B cell (primary cell): ENCODE measurements around the gene VASH1. TPM values are rescaled to one million over a fixed set of nuclear protein-coding genes. Genes with fewer than 3 reads are reported as not detected.

Experiments used
- ATAC-seq: fragments of 200-7000 bp; cut with Tn5 transposase; one replicate; pipeline ENCODE4 v1.10.0; 2021; ENCODE audit warnings: low read depth, mild to moderate bottlenecking, moderate number of reproducible peaks, moderate library complexity
- CTCF ChIA-PET: fragments of 350-600 bp; sonication (Branson Sonifier 250); formaldehyde crosslinking; loops from one replicate; lab custom pipeline; 2021; ENCODE audit warnings: antibody characterized with exemption, inconsistent platforms; lab: Charles Lee
- POLR2A ChIA-PET: fragments of 350-600 bp; sonication (Branson Sonifier 250); formaldehyde crosslinking; loops from one replicate; lab custom pipeline; 2021; ENCODE audit warnings: antibody characterized with exemption; lab: Charles Lee
- DNase-seq: peaks from one replicate; pipeline ENCODE4 v3.0.0; 2013
- H2AFZ ChIP-seq: 2 replicates; pipeline ENCODE4 v1.6.1; 2012; ENCODE audit warnings: mild to moderate bottlenecking, low read depth, low read length; ENCODE audit not compliant: insufficient read depth, poor library complexity, severe bottlenecking
- H3K27ac ChIP-seq, 2 donors: 1 replicate in 1 of 2; 2 replicates in 1 of 2; pipeline ENCODE4 v1.5.1; 2012 to 2013; ENCODE audit warnings: low read length in 2 of 2, mild to moderate bottlenecking in 2 of 2, moderate library complexity in 1 of 2
- H3K27me3 ChIP-seq, 4 experiments: fragments of 200-600 bp in 1 of 4; sonication (generic) in 1 of 4; replicated peaks in 1 of 4; 1 replicate in 2 of 4; 2 replicates in 2 of 4; pipeline versions ENCODE4 v1.6.1 to v1.7.0; 2013 to 2016; ENCODE audit warnings: low read length in 3 of 4, mild to moderate bottlenecking in 2 of 4, mixed read lengths in 1 of 4, moderate library complexity in 1 of 4; ENCODE audit not compliant: insufficient read depth in 4 of 4, control insufficient read depth in 3 of 4; ENCODE audit errors: control extremely low read depth in 1 of 4
- H3K36me3 ChIP-seq, 2 experiments: replicated peaks in 1 of 2; 1 replicate in 1 of 2; 2 replicates in 1 of 2; pipeline versions ENCODE4 v1.6.1 to v1.7.1; 2013; ENCODE audit warnings: low read length in 1 of 2; ENCODE audit not compliant: insufficient read depth in 2 of 2, control insufficient read depth in 1 of 2; ENCODE audit errors: control extremely low read depth in 1 of 2, extremely low read depth in 1 of 2
- H3K4me1 ChIP-seq, 2 donors: fragments of 200-600 bp in 1 of 2; sonication (generic) in 1 of 2; 1 replicate in 1 of 2; 2 replicates in 1 of 2; pipeline versions ENCODE4 v1.5.1 to v1.6.1; 2013 to 2017; ENCODE audit warnings: low read length in 2 of 2; ENCODE audit not compliant: control insufficient read depth in 2 of 2, insufficient read depth in 2 of 2
- H3K4me2 ChIP-seq: replicated peaks from 2 replicates; pipeline ENCODE3; 2012; ENCODE audit warnings: mild to moderate bottlenecking, low read depth, low read length; ENCODE audit not compliant: poor library complexity, severe bottlenecking
- H3K4me3 ChIP-seq, 5 experiments: fragments of 200-600 bp in 1 of 5; sonication (generic) in 1 of 5; 1 replicate in 3 of 5; 2 replicates in 2 of 5; pipeline versions ENCODE4 v1.5.1 to v1.7.0; 2011 to 2016; ENCODE audit warnings: low read length in 4 of 5, mild to moderate bottlenecking in 4 of 5, low read depth in 2 of 5, control low read depth in 1 of 5, moderate library complexity in 1 of 5; ENCODE audit not compliant: insufficient read depth in 1 of 5; ENCODE audit errors: control extremely low read depth in 1 of 5, extremely low read depth in 1 of 5
- H3K79me2 ChIP-seq: fragments of 200-600 bp; sonication (generic); one replicate; pipeline ENCODE4 v1.6.0; 2016; ENCODE audit warnings: low read length; ENCODE audit not compliant: control insufficient read depth, insufficient read depth
- H3K9ac ChIP-seq: fragments of 200-600 bp; sonication (generic); 2 replicates; pipeline ENCODE4 v1.6.1; 2017; ENCODE audit warnings: mild to moderate bottlenecking, low read length, moderate library complexity
- H3K9me3 ChIP-seq, 3 donors: one replicate each; pipeline versions ENCODE4 v1.6.1 to v1.7.1; 2013; ENCODE audit warnings: low read length in 2 of 3; ENCODE audit not compliant: control insufficient read depth in 2 of 3, insufficient read depth in 1 of 3; ENCODE audit errors: control extremely low read depth in 1 of 3
- H4K20me1 ChIP-seq: 2 replicates; pipeline ENCODE4 v1.6.0; 2012; ENCODE audit warnings: mild to moderate bottlenecking, low read length; ENCODE audit not compliant: insufficient read depth, control insufficient read depth, poor library complexity, severe bottlenecking
- H3K27ac Mint-ChIP-seq: one replicate; pipeline ENCODE4 v1.8.0; 2021; ENCODE audit warnings: mixed read lengths
- H3K27me3 Mint-ChIP-seq: one replicate; pipeline ENCODE4 v1.8.0; 2021; ENCODE audit warnings: mixed read lengths
- H3K4me1 Mint-ChIP-seq: one replicate; pipeline ENCODE4 v1.8.0; 2021; ENCODE audit warnings: mixed read lengths
- H3K4me3 Mint-ChIP-seq: one replicate; pipeline ENCODE4 v1.8.0; 2021; ENCODE audit warnings: mixed read lengths
- H3K9me3 Mint-ChIP-seq: one replicate; pipeline ENCODE4 v1.8.0; 2022; ENCODE audit warnings: mixed read lengths; ENCODE audit not compliant: insufficient read depth
- EZH2 ChIP-seq: IDR thresholded peaks from 2 replicates; pipeline ENCODE4 v1.6.1; 2012; ENCODE audit warnings: borderline replicate concordance, low read depth, mild to moderate bottlenecking, moderate library complexity, low read length; ENCODE audit not compliant: insufficient read depth, poor library complexity, severe bottlenecking
- WGBS: methylation state at CpG from one replicate; pipeline ENCODE4 v1.1.5; 2013; ENCODE audit warnings: missing lambda C conversion rate; ENCODE audit not compliant: insufficient coverage; 5-methylcytosine and 5-hydroxymethylcytosine counted together
- intact Hi-C: fragments of 100-400 bp; cut with micrococcal nuclease; formaldehyde crosslinking; loops from one replicate; pipeline ENCODE4 v1.10.0; 2022
- polyA plus RNA-seq: library from polyadenylated mRNA; depleted of rRNA; stranded (reverse); fragments of >200 nt; gene quantifications from 2 replicates; pipeline ENCODE4 v1.2.3, GENCODE V29; 2012
- total RNA-seq, 2 donors: library from RNA; stranded (reverse); fragments of 120-200 nt in 1 of 2; gene quantifications; 1 replicate in 1 of 2; 2 replicates in 1 of 2; pipeline versions ENCODE4 v1.2.3 to v1.2.4, GENCODE V29; 2013 to 2022
- TF ChIP-seq, protein P1 (sequence below): fragments of 200-600 bp; IDR thresholded peaks from one replicate; pipeline ENCODE4 v1.8.0; 2022; ENCODE audit warnings: antibody characterized with exemption, mild to moderate bottlenecking

The VASH1 gene
- total and polyA plus RNA-seq, 2 donors (not counting 1 experiment from before 2014, with no cell fraction given): 0.60 to 2.7 TPM

DNA sequence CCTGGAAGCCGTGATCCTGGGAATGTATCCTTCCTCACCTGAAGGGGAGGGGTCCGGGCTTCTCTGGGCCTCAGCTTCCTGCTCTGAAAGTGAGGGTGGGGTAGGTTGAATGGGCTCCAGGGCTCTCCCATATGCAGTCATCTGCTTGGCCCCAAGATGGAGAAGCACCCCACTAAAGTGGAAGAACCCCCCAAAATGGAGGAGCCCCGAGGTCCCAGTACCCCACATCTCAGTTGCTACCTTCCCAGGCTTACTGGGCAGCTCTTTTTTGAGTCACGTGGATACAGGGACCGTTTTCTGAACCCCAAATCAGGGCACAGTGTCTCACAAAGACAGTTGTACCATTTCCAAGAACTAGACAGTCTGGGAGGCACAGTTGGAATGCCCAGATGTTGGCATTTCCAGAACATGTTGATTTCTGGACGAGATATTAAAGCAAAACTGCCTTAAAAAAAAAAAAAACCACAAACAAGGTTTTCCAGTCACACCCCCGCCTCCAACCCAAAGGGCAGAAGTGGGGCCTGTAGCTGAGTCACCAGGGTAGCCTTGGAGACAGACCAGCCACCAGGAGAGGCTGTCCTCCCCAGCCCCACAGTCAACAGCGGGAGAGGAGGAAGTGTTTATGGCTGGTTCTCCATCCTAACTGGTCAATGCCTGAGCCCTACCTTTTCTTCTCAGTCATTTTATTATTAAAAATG lies 12.1 kb downstream of the VASH1 start:
- no peak overlapping the region for H2AFZ ChIP-seq
- DNase-seq (no peak), ATAC-seq (no peak)
- no peaks in the 10 kb centered on the region for H3K9me3 ChIP-seq
- H3K4me2 ChIP-seq: no peak overlapping the region
- no peaks in the 10 kb centered on the region for H3K9me3 Mint-ChIP-seq
- H3K27me3 Mint-ChIP-seq: peaks cover 3% of the 10 kb centered on the region
- no peak overlapping the region for H3K4me3 ChIP-seq
- peaks cover 0 to 9% (median 2%) of the 10 kb centered on the region in 4 experiments for H3K27me3 ChIP-seq
- no peak overlapping the region for H3K4me3 Mint-ChIP-seq
- no peaks in the 10 kb centered on the region for H4K20me1 ChIP-seq
- H3K27ac ChIP-seq: no peak overlapping the region
- peaks cover 7% of the 10 kb centered on the region for H3K4me1 Mint-ChIP-seq
- H3K79me2 ChIP-seq: no peaks in the 10 kb centered on the region
- no peak overlapping the region for H3K9ac ChIP-seq
- no peaks in the 10 kb centered on the region for H3K36me3 ChIP-seq
- 67% methylated on average over 5 of the region's 8 CpGs for WGBS
- ChIA-PET POLR2A (no interaction called here), CTCF (interaction anchor here (1.0 kb wide), 1 partner anchor 11 kb away, joined by 3 read pairs; no protein-coding TSS in a partner anchor)
- TF ChIP-seq EZH2: no peak
- TF ChIP-seq, protein P1, sequence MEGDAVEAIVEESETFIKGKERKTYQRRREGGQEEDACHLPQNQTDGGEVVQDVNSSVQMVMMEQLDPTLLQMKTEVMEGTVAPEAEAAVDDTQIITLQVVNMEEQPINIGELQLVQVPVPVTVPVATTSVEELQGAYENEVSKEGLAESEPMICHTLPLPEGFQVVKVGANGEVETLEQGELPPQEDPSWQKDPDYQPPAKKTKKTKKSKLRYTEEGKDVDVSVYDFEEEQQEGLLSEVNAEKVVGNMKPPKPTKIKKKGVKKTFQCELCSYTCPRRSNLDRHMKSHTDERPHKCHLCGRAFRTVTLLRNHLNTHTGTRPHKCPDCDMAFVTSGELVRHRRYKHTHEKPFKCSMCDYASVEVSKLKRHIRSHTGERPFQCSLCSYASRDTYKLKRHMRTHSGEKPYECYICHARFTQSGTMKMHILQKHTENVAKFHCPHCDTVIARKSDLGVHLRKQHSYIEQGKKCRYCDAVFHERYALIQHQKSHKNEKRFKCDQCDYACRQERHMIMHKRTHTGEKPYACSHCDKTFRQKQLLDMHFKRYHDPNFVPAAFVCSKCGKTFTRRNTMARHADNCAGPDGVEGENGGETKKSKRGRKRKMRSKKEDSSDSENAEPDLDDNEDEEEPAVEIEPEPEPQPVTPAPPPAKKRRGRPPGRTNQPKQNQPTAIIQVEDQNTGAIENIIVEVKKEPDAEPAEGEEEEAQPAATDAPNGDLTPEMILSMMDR: no peak
- H3K27ac Mint-ChIP-seq: no peak overlapping the region
- intact Hi-C loops: no loop called here
- peaks cover 9 to 10% of the 10 kb centered on the region in 2 donors for H3K4me1 ChIP-seq
